NCI-H146 (cell line): ENCODE results near the gene LMO7.
"Not testable (repeated sequence)": the region's sequence is repeated elsewhere in the genome, so short reads cannot be mapped to it uniquely, and the experiment has no call there.

Experiments
- DNase-seq: peaks from one replicate; lab custom pipeline; 2025; lab: John Stamatoyannopoulos, UW

LMO7 gene

GRCh38 chr13:75647126-75647784, 11.1 kb downstream of the LMO7 start:
- DNase-seq: no peak

GRCh38 chr13:75648446-75648845, 12.3 kb downstream of the LMO7 start:
- DNase-seq: no peak

DNA sequence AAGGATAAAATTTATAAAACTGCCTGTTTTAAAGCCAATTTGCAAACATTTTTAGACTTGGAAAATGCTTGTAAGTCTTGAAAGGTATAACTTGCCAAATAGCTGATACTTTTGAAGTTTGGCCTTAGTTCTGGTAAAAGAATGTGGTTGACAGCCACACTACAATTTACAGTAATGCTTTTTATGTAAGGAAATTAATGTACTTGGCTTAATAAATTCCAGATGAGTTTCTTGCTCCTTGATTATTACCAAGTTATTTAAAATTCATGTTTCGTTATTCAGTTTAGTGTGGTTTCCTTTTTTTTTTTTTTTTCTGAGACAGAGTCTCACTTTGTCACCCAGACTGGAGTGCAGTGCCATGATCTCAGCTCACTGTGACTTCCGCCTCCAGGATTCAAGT, 14.9 kb downstream of the LMO7 start:
- no peak for DNase-seq

- no peak for DNase-seq
Measured at GRCh38 chr13:75652726-75653125, 16.6 kb downstream of the LMO7 start.

DNA sequence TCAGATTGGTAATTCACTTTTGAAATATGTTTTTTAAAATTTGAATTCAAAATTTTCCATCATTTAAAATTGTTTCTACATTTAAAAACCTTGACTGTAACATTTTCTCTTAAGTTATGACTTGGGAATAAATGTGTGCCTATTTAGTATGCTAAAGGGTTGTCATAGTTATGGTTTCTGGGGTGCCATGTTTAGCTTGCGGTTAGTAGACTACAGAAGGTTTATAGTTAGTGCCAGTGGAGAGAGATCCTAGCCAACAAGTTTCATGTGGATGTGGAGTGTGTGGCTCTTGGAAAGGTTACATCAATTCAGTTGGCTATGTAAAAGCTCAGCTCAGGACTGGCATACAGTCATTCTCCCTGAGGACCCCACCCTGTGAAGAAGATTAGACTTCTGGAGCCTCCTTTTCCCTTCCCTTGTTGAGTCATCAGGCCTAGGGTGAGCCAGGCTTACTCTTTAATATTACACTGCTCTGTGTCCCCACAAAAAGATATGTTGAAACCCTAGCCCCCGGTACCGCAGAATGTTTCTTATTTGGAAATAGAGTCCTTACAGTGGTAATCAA, 20.4 kb downstream of the LMO7 start:
- no peak for DNase-seq

DNA sequence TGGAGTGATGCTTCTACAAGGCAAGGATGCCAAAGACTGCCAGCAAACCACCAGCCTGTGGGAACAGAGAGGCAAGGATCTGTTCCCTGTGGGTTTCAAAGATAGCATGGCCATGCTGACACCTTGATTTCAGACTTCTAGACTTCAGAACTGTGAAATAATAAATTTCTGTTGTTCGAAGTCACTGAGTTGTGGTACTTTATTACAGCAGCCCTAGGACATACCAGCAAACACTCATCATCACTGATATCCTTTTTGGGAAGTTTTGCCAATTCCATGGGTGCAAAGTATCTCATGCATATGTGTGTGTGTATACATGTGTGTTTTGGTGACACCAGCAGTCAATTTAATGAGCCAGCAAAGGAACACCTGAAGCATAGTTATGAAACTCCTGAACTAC, 21.0 kb downstream of the LMO7 start:
- no peak for DNase-seq

DNA sequence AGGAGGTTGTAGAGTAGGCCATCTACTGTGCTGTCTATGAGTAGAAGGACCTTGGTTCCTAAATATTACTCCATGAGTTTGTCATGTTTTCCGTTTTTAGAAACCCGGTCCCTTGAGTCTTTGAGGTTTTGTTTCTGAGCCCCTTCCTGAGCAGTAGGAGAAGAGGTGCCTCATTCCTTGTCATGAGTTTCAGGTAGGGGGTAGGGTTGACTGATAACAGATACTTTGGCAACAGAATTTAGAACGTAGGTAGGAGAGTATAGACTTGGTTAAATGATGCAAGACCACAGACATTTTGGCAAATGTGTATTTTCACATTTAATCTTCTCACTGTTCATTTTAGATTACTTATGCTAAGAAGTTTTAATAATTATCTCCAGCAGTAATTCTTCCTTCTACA, 24.6 kb downstream of the LMO7 start:
- DNase-seq: no peak

- DNase-seq: no peak
Measured at GRCh38 chr13:75661443-75661842, 25.3 kb downstream of the LMO7 start.

GRCh38 chr13:75666646-75667351, 30.7 kb downstream of the LMO7 start:
- DNase-seq: no peak

DNA sequence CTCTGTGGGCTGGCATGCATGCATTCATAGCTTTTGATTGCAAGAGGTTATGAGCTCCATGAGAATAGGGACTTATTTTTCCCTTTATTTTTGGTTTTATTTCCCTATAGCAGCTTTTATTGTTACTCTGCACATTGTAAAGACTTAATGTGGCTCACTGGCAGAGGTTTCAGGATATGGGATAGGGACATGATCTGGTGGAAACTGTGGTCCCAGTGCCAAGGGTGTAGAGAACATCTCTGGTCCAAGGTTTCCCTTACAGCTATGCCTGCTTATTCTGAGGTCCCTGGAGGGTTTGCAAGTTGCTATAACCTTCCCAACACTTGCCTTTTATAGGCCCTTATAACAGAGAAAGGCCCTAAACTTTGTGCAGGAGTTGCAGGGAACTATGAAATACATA, 33.6 kb downstream of the LMO7 start:
- no peak for DNase-seq

- no peak for DNase-seq
Measured at GRCh38 chr13:75670496-75670895, 34.4 kb downstream of the LMO7 start.

GRCh38 chr13:75675421-75675820, 39.3 kb downstream of the LMO7 start:
- DNase-seq: no peak

DNA sequence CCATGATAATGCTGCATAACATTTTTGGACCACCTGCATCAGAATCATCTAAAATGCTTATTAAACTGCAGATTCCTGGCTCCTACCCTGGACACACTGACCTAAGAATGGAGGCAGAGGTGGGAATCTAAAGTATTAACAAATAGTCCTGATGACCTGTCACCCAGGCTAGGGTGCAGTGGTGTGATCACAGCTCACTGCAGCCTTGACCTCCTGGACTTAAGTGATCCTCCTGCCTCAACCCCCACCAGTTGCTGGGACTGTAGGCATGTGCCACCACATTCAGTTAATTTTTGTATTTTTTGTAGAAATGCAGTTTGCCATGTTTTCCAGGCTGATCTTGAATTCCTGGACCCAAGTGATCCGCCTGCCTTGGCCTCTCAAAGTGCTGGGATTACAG, 43.3 kb downstream of the LMO7 start:
- DNase-seq: no peak

DNA sequence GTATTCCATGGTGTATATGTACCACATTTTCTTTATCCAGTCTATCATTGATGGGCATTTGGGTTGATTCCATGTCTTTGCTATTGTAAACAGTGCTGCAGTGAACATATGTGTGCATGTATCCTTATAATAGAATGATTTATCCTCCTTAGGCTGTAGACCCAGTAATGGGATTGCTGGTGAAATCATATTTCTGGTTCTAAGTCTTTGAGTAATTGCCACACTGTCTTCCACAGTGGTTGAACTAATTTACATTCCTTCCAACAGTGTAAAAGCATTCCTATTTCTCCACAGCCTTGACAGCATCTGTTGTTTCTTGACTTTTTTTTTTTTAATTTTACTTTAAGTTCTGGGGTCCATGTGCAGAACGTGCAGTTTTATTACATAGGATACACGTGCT, 44.1 kb downstream of the LMO7 start:
- DNase-seq: not testable (repeated sequence)

- DNase-seq: no peak
Measured at GRCh38 chr13:75682326-75682725, 46.2 kb downstream of the LMO7 start.

GRCh38 chr13:75685239-75685697, 49.1 kb downstream of the LMO7 start:
- peak; percentile 80 for DNase-seq

DNA sequence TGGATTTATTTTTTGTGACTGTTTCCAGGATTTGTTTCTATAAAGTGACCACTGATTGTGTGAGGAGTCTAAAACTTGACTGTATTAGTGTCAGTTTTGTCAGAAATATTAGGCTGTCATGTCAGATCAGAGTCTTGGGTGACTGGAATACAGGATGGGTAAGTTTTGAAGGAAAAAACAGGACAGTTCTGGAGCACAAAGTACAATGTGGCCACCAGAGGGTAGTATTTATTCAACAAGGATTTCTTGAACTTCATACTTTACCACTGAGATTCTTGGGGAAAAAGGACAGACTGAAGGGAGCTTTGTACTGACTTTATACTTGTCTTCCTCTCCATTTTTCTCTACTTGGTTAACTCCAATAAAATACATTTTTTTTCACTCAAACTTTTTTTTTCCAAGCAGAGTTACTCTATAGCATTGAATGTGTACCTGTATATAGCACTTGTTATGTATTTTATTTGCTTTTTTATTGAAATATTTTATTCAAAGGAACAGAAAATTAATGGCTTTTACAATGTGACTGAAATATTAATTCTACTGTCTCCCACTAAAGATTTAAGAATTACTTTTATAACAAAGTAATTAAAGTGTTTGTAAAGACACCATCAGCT, 51.1 kb downstream of the LMO7 start:
- DNase-seq: peak; percentile 14

- DNase-seq: no peak
Measured at GRCh38 chr13:75689686-75690085, 53.6 kb downstream of the LMO7 start.

DNA sequence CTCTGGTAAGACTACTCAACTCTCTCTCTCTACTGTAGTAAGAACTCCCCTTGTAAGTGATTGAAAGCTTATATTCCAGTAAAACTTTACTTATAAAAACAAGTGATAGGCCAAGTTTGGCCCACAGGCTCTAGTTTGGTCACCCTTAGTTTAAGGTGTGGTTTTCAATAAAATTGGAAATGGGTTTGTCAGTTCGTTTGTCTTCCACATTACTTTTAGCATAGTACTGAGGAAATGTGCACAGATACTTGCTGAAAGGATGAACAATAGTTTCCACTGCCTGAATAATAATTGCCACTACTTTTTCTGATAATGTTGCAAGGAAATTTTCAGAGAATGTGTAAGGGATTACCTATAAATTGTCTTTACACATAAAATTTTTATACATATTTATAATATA, 54.5 kb downstream of the LMO7 start:
- no peak for DNase-seq

DNA sequence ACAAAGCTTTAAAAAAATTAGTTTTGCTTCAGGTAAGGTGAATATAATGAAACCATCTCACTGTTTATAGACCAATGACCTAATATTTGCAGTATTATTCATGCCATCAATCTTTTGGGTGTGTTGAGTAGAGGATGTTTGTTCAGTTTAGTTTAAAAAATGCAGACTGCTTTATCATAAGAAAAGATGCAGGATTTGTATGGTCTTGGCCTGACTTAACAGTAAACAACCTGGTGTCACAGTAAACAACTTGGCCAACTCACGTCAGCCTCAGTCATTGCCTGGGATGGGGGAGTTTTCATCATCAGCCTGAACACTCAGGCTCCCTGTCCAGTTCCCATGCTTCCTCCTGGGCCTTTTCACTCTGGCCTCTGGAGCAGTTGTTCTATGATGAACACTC, 55.1 kb downstream of the LMO7 start:
- no peak for DNase-seq

DNA sequence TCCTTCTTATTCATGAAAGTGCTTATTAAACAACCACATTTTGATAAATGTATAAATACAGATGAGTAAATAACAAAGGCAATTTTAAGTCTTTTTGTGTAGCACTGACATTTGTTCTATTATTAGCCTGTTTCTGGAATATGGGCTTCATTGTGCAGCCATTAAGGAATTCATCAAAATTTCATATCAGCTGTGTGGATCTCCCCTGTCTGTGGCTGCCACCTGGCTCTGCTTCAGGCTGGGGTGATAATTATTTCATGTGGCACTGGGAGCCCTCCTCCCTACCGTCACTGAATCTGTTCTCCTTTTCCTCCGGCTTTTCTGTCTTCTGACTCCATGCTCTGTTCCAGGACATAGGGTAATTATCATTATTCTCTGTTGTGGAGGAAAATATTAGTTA, 57.1 kb downstream of the LMO7 start:
- DNase-seq: no peak

DNA sequence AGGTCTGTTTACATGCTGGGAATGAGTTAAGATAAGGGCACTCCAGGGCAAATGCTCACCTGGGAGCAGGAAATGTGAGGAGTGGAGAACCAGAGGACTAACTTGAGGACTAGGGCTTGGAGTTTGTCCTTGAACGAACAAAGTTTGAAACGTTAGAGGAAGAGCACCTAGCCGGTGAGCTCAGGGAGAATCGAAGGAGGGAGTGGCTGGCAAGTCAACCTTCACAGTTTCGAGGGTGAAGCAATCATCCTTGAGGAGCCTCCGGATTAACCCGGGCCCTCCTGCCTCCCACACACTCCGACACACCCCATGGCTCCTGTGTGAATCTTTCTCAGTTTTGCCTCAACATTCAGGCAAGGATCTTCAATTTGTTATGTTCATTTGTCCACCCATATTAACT, 58.6 kb downstream of the LMO7 start:
- DNase-seq: no peak

DNA sequence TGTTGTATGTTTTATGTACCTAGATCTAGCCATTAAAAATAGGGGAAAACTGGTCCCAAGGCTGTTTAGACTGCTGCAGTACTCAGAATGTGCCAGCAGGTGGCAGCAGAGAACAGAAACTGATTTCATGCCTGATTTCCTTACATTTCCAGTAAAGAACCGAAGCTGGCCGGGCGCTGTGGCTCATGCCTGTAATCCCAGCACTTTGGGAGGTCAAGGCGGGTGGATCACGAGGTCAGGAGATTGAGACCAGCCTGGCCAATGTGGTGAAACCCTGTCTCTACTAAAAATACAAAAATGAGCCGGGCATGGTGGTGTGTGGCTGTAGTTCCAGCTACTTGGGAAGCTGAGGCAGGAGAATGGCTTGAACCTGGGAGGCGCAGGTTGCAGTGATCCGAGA, 59.8 kb downstream of the LMO7 start:
- DNase-seq: peak; percentile 65
